ENCODE data around the gene TUBA4B.
"Not testable (repeated sequence)": the region's sequence is repeated elsewhere in the genome, so short reads cannot be mapped to it uniquely, and the experiment has no call there.

TUBA4B gene

DNA sequence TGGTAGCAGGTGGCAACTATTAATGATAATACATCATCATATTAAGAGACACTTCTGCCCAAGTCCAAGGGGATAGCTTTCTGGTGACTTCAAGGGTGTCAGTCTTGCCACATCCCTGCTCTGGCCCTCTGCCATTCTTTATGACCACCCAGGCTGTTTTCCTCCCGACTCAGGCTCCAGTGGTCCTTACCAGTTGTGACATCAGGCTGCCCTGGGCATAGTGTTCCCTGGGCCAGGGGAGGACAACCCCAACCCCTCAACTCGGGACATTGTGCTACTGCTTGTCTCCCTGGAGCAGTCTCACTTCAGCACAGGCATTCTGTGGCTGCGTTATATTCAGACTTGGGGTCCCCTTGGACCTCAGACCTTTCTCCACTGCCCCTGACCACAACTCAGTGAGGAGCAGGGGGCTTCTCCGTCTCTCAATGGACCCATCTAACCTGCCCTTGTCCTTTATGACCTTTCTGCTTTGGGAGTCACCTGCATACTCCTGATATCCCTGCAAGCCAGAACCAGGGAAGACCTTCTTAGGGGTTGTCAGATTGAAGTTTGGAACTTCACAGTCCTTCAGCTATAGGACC is 39.0 kb downstream of the TUBA4B start:
- DNase-seq = no peak

DNA sequence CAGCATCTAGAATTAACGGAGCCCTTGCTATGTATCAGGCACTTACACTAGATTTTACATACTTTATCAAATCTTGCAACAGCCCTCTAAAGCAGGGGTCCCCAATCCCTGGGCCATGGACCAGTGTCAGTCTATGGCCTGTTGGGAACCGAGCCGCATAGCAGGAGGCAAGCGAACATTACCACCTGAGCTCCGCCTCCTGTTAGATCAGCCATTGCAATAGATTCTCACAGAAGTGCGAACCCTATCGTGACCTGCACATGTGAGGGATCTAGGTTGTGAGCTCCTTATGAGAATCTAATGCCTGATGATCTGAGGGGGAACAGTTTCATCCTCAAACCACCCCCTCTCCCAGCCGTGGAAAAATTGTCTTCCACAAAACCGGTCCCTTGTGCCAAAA is 39.6 kb downstream of the TUBA4B start:
- DNase-seq = no peak

DNA sequence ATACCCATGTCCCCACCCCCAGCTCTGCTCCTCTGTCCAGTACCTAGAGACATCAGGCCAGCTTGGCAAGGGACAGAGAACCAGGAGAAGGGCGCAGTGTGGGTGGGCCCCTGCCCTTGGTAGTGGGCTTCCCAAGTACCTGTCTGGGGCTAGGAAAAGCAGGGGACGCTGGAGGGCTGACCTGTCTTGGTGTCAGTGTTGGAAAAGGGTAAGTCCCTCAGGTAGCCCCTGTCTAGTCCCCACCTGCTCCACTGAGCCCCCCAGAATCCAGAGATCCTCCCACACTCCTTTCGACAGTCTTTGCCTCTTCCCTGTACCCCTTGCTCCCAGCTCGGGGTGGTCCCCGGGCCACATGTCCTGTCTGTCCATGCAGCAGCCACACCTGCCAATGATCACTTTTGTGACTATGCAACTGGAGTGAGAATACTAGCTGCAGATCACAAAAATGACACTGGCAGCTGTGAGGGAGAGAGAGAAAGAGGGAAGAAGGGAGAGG is 40.7 kb downstream of the TUBA4B start:
- DNase-seq = no peak

DNA sequence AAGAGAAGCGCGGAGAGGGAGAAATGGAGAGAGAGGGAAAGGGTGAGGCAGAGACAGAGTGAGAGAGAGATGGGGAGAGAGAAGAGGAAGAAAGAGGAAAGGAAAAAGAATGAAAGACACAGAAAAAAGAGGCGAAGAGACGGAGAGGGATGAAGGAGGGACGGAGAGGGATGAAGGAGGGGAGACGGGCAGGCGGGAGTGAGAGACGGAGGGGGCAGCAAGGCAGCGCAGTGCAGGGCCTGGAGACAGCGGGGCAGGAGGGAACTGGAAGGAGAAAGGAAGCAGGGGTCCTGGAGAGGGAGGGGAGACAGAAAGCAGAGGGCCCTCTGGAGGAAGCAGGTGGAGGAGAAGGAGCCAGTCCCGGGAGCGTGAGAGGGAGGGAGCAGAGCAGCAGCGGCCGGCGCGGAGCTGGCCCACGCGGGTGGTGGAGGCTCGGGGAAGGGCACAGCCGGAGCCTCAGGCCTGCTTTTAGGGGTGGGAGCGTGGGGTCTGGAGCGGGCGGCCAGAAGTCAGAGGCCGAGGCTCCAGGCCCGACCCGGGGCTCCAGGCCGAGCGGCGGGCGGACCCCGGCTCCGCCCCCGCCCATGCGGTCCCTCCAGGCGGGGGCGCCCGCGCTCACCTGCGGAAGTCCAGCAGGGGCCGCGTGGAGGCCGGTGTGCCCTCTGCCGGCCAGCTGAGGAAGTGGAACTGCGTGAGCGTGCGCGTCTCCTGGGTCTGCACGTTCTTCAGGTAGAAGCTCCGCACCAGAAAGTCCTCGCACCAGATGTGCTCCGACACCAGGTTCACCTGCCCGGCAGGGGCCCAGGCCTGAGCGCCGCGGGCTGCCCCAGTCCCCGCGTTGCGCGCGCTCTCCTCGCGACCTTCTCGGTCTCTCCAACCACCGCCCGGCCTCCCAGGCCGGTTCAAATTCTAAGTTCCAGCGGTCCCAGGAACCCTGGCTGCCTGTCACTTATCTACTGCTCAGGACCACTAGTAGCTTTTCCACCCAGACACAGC is 41.6 kb downstream of the TUBA4B start:
- DNase-seq = peak; percentile 64

DNA sequence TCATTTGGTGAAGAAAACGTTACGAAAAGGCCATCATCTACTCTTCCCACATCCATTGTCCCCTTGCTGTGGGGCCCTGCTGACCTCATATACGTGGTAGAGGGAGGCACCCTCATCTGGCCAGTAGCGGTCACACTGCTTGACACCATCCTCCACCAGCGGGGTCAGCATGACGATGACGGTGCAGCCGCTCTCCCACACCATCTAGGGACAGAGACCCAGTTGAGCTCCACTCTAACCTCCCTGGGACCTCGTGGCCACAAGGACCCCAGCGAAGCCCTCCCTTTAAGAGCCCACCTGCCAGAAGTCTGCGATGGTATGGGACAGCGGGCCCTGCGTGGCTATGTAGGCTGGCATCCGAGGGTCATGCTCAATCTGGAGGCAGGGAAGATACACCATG is 43.1 kb downstream of the TUBA4B start:
- DNase-seq = no peak

DNA sequence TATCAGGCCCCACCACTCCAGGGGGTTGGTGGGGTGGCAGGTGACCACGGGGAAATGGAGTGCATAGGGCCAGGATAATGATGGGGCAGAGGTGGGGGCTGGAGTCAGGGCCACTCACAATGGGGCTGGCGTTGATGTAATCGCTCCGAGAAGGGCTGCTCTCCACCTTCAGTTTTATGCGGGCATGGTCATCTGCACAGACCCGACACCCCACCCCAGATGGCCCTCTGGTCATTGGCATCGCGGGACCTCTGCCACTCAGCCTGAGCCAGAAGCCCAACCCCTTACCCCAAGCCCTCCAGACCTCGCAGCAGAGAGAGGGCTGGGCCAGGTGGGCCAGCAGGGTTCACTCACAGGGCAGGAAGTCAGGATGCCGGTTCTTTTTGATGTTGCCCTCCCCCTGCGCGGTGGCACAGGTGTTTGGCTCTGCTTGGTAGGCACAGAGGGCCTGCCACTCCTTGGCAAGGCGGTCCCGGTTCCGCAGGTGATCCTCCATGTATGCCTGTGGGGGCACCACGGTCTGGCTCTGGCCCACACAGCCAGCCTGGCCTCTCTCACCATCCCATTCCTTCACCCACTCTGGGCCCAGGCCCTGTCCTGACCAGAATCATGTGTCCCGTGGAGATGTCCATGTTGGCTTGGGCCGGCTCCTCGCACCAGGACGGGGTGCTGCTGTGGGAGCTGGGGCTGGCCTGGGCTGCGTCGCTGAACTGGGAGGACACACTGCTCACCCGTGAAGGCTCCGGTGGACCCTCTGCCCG is 43.8 kb downstream of the TUBA4B start:
- DNase-seq = no peak

DNA sequence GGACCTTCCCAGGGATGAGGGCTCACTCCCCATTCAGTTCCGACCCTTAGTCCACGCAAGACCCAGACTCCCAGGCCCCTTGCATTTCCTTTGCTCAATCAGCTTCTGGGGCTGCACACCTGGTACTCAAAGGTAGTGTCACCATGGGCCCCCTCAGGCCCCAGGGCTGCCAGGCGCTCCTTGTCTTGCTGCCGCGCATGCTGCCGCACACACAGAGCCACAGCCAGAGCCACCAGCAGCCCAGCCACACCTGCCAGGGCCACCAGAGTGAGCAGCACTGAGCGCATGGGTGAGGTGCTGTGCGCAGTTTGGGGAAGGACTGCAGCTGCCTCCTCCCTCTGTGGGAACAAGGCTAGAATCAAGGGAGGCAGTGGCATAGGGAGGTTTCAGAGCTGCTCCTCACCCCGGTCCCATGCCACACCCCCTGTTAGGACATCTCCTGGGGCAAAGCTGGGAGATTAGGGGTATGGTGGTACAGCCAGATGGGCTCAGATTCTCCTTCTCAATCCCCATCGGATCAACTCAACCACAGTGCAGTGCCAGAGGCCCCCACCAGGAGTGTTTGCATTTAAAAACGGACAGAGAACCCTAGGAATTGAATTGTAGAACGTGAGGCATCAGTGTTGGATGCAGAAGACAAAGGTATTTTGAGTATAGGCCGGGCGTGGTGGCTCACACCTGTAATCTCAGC is 44.9 kb downstream of the TUBA4B start:
- no peak for DNase-seq

DNA sequence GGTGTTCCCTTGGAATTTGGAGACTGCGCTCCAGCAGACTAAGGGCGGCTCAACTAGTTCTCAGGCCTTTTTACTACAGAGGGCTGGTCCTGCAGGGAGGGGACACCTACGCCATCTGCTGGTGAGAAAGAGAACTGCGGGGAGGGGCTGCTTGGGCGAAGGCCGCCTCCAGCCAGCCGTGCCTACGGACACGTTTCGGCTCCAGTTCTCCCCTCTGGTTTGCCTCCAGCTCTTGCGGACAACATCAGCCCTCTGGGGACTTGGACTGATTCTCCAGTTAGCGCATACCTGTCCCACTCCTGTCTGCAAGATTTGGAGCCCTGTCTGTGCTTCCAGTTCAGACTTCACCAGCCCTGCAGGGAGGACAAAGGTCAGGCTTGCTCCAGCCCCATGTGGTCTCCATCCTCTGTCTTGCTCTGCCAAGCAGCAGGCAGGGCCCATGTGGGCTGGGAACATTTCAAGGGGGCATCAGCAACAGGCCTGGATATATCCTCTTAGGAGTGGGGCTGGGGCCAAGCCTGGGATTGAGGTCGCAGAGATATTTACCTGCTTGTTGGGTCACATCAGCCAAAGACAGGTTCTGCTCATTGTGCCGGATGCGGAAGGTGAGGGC is 45.8 kb downstream of the TUBA4B start:
- DNase-seq = peak; percentile 56

DNA sequence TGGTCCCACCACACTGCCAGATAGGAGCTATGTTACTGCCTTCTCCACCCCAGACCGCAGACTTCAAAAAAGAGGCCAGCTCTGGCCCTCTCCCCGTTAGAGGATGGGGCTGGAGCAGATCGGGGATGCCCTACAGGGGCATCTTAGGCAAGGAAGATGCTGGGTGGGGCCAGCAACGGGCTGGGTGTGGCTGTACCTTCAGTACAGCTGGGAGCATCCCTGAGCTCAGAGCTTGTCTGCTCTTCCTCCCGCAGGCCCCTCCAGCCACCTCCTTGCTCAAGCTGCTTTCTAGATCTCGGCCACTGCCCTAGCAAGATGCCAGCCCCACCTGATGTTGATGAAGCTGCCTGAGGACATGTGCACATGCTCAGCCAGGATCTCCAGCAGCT is 46.3 kb downstream of the TUBA4B start:
- DNase-seq = no peak

DNA sequence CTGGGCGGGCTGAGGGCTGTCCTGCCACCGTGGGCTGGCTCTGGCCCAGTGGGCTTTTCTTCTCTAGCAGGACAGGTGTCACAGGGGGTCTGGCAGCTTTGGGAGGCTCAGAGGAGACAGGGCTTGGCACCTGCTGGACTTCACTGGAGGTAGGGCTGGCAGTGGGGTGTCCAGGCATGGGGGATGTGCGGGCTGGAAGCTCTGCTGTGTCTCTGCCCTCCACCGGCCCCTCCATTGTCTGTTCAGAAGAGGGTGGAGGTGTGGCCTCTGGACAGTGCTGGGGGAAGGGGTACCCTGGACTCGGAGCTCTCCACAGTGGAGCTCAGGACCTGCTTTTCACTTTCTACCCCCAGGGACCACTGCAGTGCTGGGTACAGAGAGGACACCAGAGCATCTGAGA is 47.0 kb downstream of the TUBA4B start:
- DNase-seq = no peak

DNA sequence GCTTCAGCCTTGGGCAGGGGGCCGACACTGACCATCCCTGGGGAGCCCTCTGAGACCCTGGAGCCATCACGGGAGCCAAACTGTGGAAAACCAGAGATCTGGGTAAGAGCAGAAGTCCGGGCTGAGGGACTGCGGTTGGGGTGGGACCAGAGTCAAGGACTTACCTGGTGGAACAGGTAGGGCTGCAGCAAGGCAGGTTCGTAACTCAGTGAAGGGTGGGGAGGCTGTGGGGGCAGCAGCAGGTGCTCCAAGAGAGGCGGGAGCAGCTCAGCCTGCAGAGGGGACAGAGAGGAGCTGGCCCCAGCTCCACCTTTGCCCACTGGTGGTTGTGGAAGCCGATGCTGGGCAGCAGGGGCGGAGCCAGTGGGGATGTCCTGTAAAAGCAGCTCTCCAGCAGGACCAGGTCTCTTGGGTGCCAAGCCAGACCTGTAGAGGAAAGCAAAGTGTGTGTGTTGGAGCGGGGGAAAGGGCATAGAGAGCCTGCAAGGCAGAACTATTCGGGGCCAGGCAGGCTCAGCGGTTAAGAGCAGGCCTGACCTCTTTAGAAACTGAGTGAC is 49.4 kb downstream of the TUBA4B start:
- no peak for DNase-seq

DNA sequence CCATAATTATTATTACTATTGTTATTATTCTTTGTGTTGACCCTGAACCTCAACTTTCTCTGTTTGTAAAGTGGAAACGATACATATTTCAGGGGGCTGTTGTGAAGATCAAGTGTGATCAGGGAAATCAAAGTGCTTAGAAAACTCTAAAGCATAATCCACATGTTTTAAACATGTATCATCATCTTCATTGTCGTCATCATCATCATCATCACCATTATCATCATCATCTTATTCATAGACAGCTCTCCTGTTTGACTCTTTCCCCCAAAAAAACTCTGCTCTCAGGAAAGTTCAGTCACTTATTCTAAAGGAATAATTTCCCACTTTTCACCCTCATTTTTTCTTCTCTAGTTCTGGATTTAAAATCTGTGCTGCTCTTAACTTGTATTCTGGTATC is 51.2 kb downstream of the TUBA4B start:
- no peak for DNase-seq

DNA sequence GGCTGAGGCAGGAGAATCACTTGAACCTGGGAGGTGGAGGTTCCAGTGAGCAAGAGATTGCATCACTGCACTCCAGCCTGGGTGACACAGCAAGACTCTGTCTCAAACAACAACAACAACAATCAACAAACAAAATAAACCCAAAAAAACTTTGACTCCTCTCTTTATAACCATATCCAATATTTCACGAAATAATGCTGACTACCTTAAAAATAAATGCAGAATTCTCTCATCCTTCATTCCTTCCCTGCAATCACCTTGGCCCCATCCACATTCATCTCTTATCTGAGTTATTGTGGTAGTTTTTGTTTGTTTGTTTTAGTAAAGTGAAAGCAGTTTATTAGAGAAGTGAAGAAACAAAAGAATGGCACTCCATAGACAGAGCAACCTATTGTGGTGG is 53.0 kb downstream of the TUBA4B start:
- no peak for DNase-seq

DNA sequence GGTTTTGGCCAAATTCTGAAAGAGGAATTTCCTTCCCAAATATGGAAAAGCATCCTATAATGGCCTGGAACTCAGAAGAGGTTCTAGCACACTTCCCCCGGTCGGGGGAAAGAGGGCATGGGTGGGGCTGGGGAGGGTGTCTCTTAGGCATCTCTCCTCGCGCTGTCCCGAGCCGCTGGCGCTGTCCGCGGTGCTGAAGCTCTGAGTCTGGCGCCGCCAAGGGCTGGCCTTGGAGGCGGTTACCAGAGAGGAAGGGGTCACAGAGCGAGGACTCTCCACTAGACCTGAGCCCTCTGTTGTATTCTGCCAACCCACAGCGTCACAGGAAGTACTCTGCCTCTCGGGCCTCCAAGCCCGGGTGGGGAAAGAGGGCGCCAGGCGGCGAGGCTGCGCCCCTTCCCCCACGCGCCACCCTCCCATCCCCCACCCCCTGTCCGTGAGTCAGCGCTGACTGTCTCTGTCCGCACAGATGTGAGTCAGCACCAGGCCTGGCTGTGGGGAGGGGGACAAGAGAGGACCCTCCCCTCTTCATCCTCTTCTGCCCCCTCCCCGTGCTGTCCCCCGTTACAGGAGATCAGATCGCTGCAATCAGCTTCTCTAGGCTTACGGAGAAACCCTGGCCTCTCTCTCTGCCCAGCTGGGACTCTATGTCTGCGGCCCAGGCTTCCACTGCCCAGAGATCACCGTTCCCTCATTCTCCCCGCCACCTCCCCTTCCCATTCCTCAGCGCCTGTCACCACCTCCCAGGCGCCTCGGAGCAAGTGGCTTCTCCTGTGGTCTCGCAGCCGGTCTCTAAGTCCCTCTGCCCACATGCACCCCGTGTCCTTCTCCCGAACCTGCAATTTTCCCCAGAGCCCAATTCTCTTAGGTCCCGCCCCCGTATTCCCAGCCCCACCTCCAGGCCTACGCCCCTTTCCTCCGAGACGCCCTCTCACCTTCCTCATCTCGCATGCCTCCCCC is 55.4 kb downstream of the TUBA4B start:
- DNase-seq = peak; percentile 38

DNA sequence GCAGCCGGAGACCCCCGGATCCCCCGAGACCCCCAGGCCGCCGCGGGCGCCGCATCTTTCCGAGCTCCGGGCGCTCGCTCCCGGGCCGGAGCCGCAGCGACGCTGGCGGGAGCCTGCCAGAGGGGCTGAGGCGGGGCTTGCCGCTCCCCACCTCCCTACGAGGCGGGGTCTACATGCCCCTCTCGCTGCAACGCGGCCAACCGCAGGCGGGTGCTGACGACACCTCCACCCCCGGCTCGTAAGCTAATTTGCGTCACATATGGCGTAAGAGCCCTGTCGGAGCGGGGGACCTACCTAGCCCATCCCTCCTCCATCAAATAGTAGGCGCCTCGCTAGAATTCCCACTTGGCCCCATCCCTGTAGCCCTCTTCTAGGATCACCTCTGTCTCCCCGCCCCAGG is 56.2 kb downstream of the TUBA4B start, which contains the start of gene PTPRN:
PTPRN (minus strand) TSS at position 124 of the 400 bp plus-strand sequence; CDS start at position 55, 69 bp downstream.
- peak; percentile 79 for DNase-seq

DNA sequence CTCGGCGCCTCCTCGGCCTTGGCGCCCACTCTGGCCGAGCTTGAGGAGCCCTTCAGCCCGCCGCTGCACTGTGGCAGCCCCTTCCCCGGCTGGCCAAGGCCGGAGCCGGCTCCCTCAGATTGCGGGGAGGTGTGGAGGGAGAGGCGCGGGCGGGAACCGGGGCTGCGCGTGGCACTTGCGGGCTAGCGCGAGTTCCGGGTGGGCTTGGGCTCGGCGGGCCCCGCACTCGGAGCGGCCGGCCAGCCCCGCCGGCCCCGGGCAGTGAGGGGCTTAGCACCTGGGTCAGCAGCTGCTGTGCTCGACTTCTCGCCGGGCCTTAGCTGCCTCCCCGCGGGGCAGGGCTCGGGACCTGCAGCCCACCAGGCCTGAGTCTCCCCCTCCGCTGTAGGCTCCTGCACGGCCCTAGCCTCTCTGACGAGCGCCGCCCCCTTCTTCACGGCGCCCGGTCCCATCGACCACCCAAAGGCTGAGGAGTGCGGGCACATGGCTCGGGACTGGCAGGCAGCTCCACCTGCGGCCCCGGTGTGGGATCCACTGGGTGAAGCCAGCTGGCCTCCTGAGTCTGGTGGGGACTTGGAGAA is 59.7 kb downstream of the TUBA4B start:
- DNase-seq = not testable (repeated sequence)

DNA sequence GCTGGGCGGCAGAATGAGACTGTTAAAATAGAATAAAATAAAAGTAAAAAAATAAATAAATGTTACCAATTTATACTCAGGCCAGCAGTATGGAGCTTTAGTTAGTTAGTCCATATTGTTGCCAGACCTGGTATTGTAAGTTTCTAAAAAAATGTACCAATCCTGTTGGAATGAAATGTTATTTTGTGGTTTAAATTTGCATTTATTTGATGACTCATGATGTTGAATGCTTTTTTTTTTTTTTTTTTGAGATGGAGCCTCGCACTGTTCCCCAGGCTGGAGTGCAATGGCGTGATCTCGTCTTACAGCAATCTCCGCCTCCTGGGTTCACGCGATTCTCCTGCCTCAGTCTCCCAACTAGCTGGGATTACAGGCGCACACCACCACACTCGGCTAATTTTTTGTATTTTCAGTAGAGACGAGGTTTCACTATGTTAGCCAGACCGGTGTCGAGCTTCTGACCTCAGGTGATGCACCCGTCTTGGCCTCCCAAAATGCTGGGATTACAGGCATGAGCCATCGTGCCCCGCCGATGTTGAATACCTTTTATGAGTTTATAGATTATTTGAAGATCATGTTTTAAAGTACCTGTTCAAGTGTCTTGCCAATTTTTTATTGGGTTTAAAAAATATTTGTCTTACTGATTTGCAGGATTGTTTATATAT is 61.9 kb downstream of the TUBA4B start:
- DNase-seq = no peak
